GM18951 (cell line): Measurements from ENCODE around the gene TNIK.
"Not testable (repeated sequence)": the region's sequence is repeated elsewhere in the genome, so short reads cannot be mapped to it uniquely, and the experiment has no call there.

Source experiments
- POLR2A ChIP-seq: IDR thresholded peaks from 4 replicates; pipeline ENCODE4 v1.6.1; 2011; ENCODE audit warnings: mild to moderate bottlenecking; ENCODE audit not compliant: insufficient read length, insufficient read depth; ENCODE audit errors: extremely low read depth
- in situ Hi-C: fragments of 300-500 bp; cut with MboI; formaldehyde crosslinking; loops from one replicate; pipeline ENCODE4 v1.12.0; 2022; ENCODE audit warnings: low sequenced_read_pairs, mixed read lengths, inconsistent platforms; ENCODE audit not compliant: unreplicated experiment

TNIK gene

DNA sequence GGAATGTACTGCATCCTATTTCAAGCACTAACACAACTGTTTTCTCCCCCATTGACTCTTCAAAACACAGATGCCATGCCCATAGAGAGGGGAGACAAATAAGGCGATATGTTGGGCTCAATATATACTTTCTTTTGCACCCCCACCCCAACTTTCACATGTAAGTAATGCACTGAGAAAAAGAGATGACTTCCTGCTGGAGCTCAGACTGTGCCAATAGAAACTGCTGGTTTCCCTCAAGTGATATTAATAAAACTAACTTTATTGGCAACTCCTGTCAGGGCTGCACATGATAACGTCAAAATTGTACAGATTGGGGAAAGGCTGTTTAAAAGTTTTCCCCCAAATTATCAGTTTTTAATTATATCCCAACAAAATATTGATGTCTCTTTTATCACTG is 163.0 kb downstream of the TNIK start:
- no peak for TF ChIP-seq POLR2A
- in situ Hi-C loops, result no loop called here

DNA sequence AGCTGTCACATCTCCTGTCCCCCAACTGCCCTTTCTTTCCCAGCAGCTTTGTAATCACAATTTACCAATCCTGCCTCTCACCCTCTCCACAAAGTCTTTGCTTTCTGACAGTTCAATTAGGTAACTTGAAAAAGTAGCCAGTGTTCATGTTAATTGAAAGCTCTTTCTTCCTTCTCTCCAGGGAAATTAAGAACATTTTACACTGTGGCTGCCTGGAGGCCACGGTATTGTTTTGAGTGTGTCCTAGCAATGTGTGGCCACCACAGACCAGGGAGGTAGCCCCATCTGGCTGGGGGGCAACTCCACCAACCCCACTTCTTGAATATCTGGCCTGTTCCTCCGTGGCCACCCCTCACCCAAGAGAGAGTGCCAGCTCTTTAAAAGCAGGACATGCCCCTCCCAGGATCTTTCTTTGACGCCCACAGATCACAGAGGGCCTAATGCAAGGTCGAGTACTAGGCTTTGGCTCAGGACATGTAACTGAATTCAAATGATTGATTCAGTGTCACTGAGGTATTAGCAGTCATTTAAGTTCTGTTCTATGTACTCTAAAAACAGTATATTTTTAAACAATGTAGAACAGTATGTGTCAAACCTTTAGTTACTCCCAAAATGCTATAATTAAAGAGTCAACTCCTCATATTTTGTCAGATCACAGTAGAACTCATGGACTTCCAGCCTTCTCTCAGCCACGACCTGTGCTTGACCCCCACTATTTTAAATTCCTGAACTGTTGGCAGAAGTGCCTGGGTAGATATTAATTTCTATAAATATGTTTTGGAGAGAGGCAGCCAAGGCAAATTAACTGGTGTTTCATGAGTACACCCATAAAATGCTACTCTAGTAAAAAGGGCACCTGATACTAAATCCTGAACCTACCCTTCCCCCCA is 164.5 kb downstream of the TNIK start:
- in situ Hi-C loops, result no loop called here
- no peak for TF ChIP-seq POLR2A

DNA sequence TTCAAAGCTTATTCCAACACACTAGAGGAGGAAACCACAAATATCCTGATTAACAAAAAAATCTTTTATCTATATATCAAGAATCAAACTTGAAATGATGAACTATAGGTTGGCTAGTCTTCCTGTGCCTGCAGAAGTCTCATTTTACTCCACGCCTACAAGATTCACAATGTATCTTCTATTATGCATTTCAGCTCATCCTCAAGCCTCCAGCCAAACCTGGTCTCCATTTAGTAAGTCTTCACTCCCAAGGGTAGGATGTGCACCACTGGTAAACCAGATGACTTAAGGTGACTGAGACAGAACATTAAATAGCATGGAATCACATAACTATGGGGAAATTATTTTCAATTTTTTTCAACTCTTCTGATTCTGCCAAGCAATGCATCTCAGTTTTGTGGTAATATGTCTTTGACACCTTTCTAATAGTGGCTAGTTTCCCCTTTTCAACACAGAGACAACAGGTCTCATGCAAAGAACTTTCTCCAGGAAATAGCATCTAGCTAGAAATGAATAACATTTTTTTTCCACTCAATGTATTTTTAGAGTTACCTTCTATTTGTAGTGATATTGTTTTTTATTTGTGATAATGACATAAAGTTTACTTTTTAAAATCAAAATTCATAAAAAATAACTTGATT is 166.9 kb downstream of the TNIK start:
- no peak for TF ChIP-seq POLR2A
- in situ Hi-C loops, result no loop called here

DNA sequence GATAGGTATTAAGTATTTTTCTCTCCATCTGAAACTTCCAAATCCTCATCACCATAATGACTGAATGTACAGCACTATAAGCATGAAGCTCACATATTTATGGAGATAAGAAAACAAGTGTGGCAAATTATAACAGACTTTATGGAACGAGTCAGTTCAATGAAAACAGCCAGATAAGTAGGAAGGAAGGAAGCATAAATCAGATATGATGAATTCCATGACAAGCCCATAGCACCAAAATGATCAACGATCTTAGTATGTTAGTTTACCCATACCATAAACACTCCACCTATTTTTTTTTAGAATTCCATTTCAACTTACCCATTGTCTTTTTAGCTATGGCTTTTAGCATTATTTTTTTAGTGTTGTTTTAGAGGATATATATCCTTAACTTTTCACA is 169.5 kb downstream of the TNIK start:
- no peak for TF ChIP-seq POLR2A
- in situ Hi-C loops, result no loop called here

DNA sequence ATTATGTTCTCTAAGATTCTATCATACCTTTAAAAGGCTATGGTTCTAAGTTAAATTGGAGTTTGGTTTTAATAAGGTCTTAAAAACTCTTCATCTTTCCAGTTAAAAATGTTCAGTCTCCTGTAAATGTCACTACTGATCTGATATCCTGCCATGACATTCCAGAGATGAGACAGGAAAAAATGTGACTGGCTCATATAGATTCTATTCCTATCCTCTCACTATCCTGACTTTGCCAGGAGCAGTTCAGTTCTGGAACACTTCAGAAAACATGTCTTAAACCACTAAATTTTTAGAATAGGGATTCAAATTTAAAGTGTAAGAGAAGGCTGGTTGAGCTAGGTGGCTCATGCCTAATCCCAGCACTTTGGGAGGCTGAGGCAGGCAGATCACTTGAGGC is 170.9 kb downstream of the TNIK start:
- TF ChIP-seq POLR2A, result no peak
- in situ Hi-C loops, result no loop called here

DNA sequence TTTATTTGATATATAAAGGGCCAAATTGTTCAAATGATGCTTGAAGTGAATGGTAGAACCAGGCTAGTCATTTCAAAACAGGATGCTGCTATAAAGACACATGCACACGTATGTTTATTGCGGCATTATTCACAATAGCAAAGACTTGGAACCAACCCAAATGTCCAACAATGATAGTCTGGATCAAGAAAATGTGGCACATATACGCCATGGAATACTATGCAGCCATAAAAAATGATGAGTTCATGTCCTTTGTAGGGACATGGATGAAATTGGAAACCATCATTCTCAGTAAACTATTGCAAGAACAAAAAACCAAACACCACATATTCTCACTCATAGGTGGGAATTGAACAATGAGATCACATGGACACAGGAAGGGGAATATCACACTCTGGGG is 172.4 kb downstream of the TNIK start:
- in situ Hi-C loops, result not testable (repeated sequence)

DNA sequence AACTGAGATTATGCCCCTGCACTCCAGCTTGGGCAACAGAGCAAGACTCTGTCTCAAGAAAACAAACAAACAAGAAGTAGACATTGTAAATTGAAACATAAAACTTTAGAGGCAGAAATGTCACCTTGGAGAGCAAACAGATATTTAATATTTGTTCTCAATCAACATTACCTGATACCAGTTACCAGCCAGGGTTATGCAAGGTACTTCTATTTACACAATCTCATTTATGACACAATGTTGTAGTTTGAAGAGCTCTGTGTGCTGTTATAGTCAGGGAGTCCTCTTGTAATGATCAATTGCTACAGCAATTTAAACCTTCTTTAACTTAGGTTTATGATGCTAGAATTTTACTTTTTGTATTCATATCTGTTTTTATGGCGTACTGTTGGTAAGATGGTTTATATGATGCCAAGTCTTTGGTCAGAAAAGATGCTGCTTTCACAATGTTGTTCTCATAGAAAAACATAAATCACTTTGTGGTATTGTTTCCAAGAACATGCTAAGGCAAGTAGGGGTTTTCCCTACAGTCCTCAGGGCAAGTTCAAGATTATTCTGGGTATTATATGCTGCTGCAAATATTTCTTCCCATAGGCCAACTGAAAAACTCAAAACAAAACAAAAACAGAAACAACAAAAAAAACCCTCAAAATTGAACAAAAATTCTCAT is 173.5 kb downstream of the TNIK start:
- TF ChIP-seq POLR2A, result no peak
- in situ Hi-C loops, result no loop called here

DNA sequence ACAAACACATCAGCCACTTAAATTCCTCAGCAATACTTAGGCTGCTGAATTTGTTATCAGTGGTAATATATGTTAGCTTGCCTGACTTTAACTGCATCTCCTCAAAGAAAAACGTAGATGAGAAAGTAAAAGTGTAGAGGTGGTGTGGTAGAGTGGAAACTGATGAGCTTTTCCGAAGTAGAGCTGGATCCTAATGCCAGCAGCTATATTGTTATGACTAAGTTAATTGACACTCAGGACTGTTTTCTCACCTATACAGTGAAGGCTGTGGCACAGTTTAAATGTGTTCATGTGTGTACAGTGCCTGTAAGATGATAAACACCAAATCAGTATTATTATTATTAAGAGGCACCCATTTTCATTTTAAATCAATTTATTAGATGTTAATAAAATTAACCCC is 174.9 kb downstream of the TNIK start:
- TF ChIP-seq POLR2A, result no peak
- in situ Hi-C loops, result no loop called here

DNA sequence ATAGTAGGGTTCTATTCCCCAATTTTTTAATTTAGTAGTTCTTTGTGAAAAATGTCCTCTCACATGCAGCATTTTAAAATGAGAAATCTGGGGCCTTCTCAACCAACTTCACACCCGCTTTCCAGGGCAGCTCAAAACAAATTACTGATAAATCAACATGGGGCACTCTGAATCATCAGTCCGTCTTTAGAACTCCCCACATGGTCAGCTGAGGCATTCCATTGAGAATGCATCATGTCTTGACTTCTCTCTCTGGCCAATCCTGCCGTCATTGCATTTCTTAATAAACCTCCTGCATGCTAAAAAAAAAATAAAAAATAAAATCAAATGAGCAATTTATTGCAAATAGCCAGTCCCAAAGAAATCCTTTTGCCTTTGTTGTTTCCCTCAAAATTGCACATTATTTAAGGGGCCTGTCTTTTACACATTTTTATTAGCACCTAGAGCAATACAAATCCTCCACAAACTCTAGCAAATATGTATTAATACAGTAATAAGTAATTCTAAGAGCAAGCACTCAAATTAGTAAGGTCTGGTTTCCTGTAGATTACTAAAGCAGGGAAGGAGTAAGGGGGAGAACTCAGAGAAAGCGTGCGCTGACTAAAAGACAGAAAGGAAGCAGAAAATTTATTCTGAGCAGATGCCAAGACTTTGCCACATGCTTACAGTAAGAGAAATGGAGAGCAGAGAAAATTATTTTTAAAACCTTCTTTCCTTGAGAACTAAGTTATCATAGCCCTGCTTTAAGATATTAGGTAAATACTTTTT is 175.7 kb downstream of the TNIK start:
- no peak for TF ChIP-seq POLR2A
- in situ Hi-C loops, result no loop called here

DNA sequence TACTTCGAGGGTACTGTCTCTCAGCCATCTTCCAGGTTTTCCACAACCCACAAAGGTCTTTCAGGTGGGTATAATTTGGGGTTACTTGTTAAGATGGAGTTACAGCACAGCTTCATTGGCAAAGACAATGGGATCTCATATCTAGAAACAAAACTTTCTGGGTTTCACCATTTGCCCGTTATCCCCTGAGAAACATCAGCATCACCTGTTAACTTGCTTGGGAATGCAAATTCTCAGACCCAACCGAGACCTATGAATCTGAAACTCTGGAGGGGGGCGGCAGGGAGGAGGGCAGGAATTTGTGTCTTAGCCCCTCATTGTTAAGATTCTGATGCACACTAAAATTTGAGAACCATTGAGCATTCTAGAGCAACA is 176.4 kb downstream of the TNIK start:
- in situ Hi-C loops, result no loop called here
- no peak for TF ChIP-seq POLR2A

DNA sequence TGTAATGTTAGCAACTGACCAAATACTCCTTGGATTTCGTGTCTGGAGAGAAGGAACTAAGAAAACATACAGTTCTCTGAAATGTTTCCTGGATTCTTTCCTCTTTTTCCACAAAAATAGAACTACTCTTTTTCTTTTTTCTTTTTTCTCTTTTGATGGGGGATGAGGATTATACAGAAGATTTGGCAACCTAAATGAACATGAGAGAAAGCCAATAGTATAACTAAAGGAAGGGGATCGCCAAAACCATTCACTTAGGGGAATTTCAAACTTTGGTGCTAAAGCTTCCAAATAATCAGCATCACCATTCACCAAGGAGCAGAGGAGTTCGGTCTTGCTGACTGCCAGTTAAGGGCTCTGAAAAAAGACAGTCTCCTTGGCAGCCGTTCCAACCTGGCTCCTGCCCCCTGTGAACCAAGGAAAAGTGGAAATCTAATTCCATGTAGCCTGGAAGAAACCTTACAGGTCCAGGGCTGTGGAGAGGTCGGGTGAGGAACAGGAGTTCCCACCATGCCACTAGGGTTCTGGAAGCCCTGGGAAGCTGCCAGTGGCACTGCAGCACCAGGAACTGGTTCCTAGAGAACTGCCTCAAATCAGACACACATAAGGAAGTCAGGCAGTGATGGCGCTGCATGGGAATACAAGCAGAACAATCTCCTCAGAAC is 176.9 kb downstream of the TNIK start:
- in situ Hi-C loops, result no loop called here
- no peak for TF ChIP-seq POLR2A

DNA sequence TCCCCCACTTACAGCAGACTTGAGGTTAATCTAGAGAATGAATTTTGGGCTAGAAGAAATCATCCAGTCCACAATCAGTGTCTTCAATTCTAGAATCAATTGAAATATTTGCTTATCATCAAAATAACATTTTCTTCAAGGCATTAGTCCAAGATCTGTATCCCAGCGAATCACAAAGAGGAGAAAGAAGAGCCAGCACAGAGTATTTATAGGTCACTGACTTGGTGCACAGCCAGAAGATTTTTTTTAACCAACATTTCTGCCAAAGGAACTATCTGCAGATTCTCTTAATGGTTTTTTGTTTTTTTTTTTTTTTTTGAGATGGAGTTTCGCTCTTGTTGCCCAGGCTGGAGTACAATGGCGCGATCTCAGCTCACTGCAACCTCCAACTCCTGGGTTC is 178.2 kb downstream of the TNIK start:
- no peak for TF ChIP-seq POLR2A
- in situ Hi-C loops, result no loop called here
